ENCODE results near the gene TREML4. TPM values are rescaled to one million over a fixed set of nuclear protein-coding genes. Genes with fewer than 3 reads are reported as not detected.
A peak's percentile ranks its signal among the peaks of the same experiment; 100 is the strongest.

Gene TREML4
- total and polyA plus RNA-seq, 9 of the 15 experiments (the other 6 are each of a cell fraction or from before 2014, with no cell fraction given) = not detected

- no peak for TF ChIP-seq NR4A1 (CRISPR knock-in tag; IDR thresholded peaks at IDR 0.05)
- TF ChIP-seq NR4A1 (tag; IDR thresholded peaks at IDR 0.05) = no peak
- TF ChIP-seq CBFA2T2 (conservative IDR thresholded peaks at IDR 0.05) = peak; percentile 61
- TF ChIP-seq, protein P1, sequence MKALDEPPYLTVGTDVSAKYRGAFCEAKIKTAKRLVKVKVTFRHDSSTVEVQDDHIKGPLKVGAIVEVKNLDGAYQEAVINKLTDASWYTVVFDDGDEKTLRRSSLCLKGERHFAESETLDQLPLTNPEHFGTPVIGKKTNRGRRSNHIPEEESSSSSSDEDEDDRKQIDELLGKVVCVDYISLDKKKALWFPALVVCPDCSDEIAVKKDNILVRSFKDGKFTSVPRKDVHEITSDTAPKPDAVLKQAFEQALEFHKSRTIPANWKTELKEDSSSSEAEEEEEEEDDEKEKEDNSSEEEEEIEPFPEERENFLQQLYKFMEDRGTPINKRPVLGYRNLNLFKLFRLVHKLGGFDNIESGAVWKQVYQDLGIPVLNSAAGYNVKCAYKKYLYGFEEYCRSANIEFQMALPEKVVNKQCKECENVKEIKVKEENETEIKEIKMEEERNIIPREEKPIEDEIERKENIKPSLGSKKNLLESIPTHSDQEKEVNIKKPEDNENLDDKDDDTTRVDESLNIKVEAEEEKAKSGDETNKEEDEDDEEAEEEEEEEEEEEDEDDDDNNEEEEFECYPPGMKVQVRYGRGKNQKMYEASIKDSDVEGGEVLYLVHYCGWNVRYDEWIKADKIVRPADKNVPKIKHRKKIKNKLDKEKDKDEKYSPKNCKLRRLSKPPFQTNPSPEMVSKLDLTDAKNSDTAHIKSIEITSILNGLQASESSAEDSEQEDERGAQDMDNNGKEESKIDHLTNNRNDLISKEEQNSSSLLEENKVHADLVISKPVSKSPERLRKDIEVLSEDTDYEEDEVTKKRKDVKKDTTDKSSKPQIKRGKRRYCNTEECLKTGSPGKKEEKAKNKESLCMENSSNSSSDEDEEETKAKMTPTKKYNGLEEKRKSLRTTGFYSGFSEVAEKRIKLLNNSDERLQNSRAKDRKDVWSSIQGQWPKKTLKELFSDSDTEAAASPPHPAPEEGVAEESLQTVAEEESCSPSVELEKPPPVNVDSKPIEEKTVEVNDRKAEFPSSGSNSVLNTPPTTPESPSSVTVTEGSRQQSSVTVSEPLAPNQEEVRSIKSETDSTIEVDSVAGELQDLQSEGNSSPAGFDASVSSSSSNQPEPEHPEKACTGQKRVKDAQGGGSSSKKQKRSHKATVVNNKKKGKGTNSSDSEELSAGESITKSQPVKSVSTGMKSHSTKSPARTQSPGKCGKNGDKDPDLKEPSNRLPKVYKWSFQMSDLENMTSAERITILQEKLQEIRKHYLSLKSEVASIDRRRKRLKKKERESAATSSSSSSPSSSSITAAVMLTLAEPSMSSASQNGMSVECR (CRISPR knock-in tag; IDR thresholded peaks at IDR 0.05) = no peak
- peak; percentile 49; the same call in 1 of the 2 replicates for TF ChIP-seq TRIM28 (IDR thresholded peaks at IDR 0.05)
- no peak for TF ChIP-seq SMAD2 (IDR thresholded peaks at IDR 0.05; ENCODE audit: low read depth, low read length)
- peak in 1 of 2 experiments; percentile 69 for TF ChIP-seq AFF1 (IDR thresholded peaks at IDR 0.05; ENCODE audit: low read depth in 1 of 2, partially characterized antibody in 2 of 2)
- no peak for TF ChIP-seq ZNF77 (CRISPR knock-in tag; IDR thresholded peaks at IDR 0.05)
- TF ChIP-seq NBN (IDR thresholded peaks at IDR 0.05; ENCODE audit: low read depth) = peak; percentile 89
- TF ChIP-seq, protein P2, sequence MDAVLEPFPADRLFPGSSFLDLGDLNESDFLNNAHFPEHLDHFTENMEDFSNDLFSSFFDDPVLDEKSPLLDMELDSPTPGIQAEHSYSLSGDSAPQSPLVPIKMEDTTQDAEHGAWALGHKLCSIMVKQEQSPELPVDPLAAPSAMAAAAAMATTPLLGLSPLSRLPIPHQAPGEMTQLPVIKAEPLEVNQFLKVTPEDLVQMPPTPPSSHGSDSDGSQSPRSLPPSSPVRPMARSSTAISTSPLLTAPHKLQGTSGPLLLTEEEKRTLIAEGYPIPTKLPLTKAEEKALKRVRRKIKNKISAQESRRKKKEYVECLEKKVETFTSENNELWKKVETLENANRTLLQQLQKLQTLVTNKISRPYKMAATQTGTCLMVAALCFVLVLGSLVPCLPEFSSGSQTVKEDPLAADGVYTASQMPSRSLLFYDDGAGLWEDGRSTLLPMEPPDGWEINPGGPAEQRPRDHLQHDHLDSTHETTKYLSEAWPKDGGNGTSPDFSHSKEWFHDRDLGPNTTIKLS (IDR thresholded peaks at IDR 0.05; ENCODE audit: borderline replicate concordance, low read depth) = peak; percentile 67
- TF ChIP-seq ZNF23 (CRISPR knock-in tag; IDR thresholded peaks at IDR 0.05) = no peak
- peak; percentile 86 for TF ChIP-seq CBFA2T3 (IDR thresholded peaks at IDR 0.05)
- TF ChIP-seq GATA2 (CRISPR knock-in tag; IDR thresholded peaks at IDR 0.05) = peak; percentile 47; the same call in 1 of the 2 replicates
- TF ChIP-seq, protein P3, sequence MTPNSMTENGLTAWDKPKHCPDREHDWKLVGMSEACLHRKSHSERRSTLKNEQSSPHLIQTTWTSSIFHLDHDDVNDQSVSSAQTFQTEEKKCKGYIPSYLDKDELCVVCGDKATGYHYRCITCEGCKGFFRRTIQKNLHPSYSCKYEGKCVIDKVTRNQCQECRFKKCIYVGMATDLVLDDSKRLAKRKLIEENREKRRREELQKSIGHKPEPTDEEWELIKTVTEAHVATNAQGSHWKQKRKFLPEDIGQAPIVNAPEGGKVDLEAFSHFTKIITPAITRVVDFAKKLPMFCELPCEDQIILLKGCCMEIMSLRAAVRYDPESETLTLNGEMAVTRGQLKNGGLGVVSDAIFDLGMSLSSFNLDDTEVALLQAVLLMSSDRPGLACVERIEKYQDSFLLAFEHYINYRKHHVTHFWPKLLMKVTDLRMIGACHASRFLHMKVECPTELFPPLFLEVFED (CRISPR knock-in tag; conservative IDR thresholded peaks at IDR 0.05) = 0 out of 2 replicates have a peak, but pooled peaks have one; percentile 14
- peak; percentile 85; the same call in 1 of the 2 replicates for TF ChIP-seq CBFB (CRISPR knock-in tag; IDR thresholded peaks at IDR 0.05)
- no peak for TF ChIP-seq DIDO1 (tag; IDR thresholded peaks at IDR 0.05; ENCODE audit: low read depth)
- peak; percentile 59 for TF ChIP-seq SPI1 (IDR thresholded peaks at IDR 0.05; ENCODE audit: borderline replicate concordance, low read depth, low read length)
- peak; percentile 60 for TF ChIP-seq FOSL1 (tag; conservative IDR thresholded peaks at IDR 0.05)
These were observed 50.7 kb downstream of the TREML4 start (continued) for GRCh38 chr6:41278699-41279405.
